SK-N-SH (cell line): ENCODE results near the gene FGF22. TPM values are rescaled to one million over a fixed set of nuclear protein-coding genes. Genes with fewer than 3 reads are reported as not detected.

Experiments used
- CTCF ChIA-PET: fragments of 300-600, 350-600 bp; formaldehyde crosslinking; extraction: SDS; loops from one replicate; lab custom pipeline; 2021; lab: Yijun Ruan, JAX
- POLR2A ChIA-PET: fragments of 350-600 bp; sonication (Branson Sonifier 250); formaldehyde crosslinking; extraction: SDS; loops from one replicate; lab custom pipeline; 2020; ENCODE audit warnings: antibody characterized with exemption, inconsistent platforms; lab: Yijun Ruan, JAX
- DNase-seq: peaks from one replicate; pipeline ENCODE4 v3.0.0; 2012
- H2AFZ ChIP-seq: fragments of 200-600 bp; sonication (generic); 2 replicates; pipeline ENCODE4 v1.8.1; 2016; ENCODE audit warnings: antibody characterized with exemption, mild to moderate bottlenecking, low read depth
- H3F3A ChIP-seq: fragments of 200-600 bp; sonication (generic); replicated peaks from 2 replicates; pipeline ENCODE3; 2016; ENCODE audit warnings: antibody characterized with exemption, mild to moderate bottlenecking; ENCODE audit not compliant: insufficient read depth
- H3K27ac ChIP-seq, 2 experiments: fragments of 200-500 bp in 1 of 2; fragments of 200-600 bp in 1 of 2; sonication (Bioruptor generic) in 1 of 2; sonication (generic), shearing (Covaris generic) in 1 of 2; 2 replicates each; pipeline versions ENCODE4 v1.5.1 to v1.6.1; 2014 to 2016; ENCODE audit warnings: low read depth in 2 of 2, inconsistent platforms in 1 of 2, low read length in 1 of 2, mild to moderate bottlenecking in 1 of 2, mixed read lengths in 1 of 2
- H3K27me3 ChIP-seq: fragments of 200-600 bp; sonication (generic), shearing (Covaris generic); 2 replicates; pipeline ENCODE4 v1.6.1; 2016; ENCODE audit warnings: mixed run types; ENCODE audit not compliant: insufficient read depth
- H3K36me3 ChIP-seq, 2 experiments: fragments of 200-500 bp in 1 of 2; fragments of 200-600 bp in 1 of 2; sonication (Bioruptor generic) in 1 of 2; sonication (generic) in 1 of 2; replicated peaks in 1 of 2; 2 replicates each; pipeline versions ENCODE3 to v1.5.1; 2014 to 2016; ENCODE audit warnings: low read length in 1 of 2, mild to moderate bottlenecking in 1 of 2; ENCODE audit not compliant: insufficient read depth in 2 of 2, control insufficient read depth in 1 of 2
- H3K4me1 ChIP-seq, 2 experiments: fragments of 200-500 bp in 1 of 2; fragments of 200-600 bp in 1 of 2; sonication (Bioruptor generic) in 1 of 2; sonication (generic), shearing (Covaris generic) in 1 of 2; 2 replicates each; pipeline versions ENCODE4 v1.5.1 to v1.6.1; 2014 to 2016; ENCODE audit warnings: low read depth in 1 of 2, low read length in 1 of 2, mixed run types in 1 of 2; ENCODE audit not compliant: insufficient read depth in 2 of 2, control insufficient read depth in 1 of 2
- H3K4me2 ChIP-seq: fragments of 200-600 bp; sonication (generic), shearing (Covaris generic); 2 replicates; pipeline ENCODE4 v1.6.1; 2017; ENCODE audit warnings: mixed run types
- H3K4me3 ChIP-seq, 2 experiments: fragments of 200-500 bp in 1 of 2; fragments of 200-600 bp in 1 of 2; sonication (Bioruptor generic) in 1 of 2; sonication (generic), shearing (Covaris generic) in 1 of 2; 2 replicates each; pipeline versions ENCODE4 v1.5.1 to v1.8.1; 2014 to 2016; ENCODE audit warnings: low read depth in 2 of 2, inconsistent platforms in 1 of 2, low read length in 1 of 2, mild to moderate bottlenecking in 1 of 2, mixed read lengths in 1 of 2, moderate library complexity in 1 of 2
- H3K79me2 ChIP-seq: fragments of 200-600 bp; sonication (generic); 2 replicates; pipeline ENCODE4 v1.8.1; 2017; ENCODE audit warnings: mild to moderate bottlenecking; ENCODE audit not compliant: insufficient read depth
- H3K9ac ChIP-seq: fragments of 200-600 bp; sonication (generic); 2 replicates; pipeline ENCODE4 v1.6.1; 2017; ENCODE audit warnings: mixed run types
- H3K9me2 ChIP-seq: fragments of 200-600 bp; sonication (generic); 2 replicates; pipeline ENCODE4 v1.6.1; 2017; ENCODE audit warnings: mixed run types
- H3K9me3 ChIP-seq: fragments of 200-600 bp; sonication (generic); 2 replicates; pipeline ENCODE4 v1.6.1; 2017; ENCODE audit warnings: mixed run types, mild to moderate bottlenecking, moderate library complexity
- H4K20me1 ChIP-seq: fragments of 200-600 bp; sonication (generic); 2 replicates; pipeline ENCODE4 v1.6.1; 2017; ENCODE audit warnings: mild to moderate bottlenecking, mixed run types; ENCODE audit not compliant: insufficient read depth
- CHD2 ChIP-seq: fragments of 150-350 bp; IDR thresholded peaks from 2 replicates; pipeline ENCODE4 v1.6.1; 2018; ENCODE audit warnings: low read length; ENCODE audit not compliant: partially characterized antibody
- CTCF ChIP-seq: fragments of 200-600 bp; sonication (generic); IDR thresholded peaks from 2 replicates; pipeline ENCODE4 v1.6.1; 2017; ENCODE audit warnings: antibody characterized with exemption, mild to moderate bottlenecking, moderate library complexity
- EZH2phosphoT487 ChIP-seq: fragments of 200-600 bp; sonication (generic); IDR thresholded peaks from 2 replicates; pipeline ENCODE4 v1.6.1; 2017; ENCODE audit warnings: low read depth, mixed run types, mild to moderate bottlenecking, antibody characterized with exemption, moderate library complexity, borderline replicate concordance
- FOSL2 ChIP-seq: IDR thresholded peaks from 2 replicates; pipeline ENCODE4 v1.4.0; 2012; ENCODE audit warnings: low read depth, mild to moderate bottlenecking, moderate library complexity, borderline replicate concordance
- FOXJ3 ChIP-seq: sonication (generic); formaldehyde crosslinking; IDR thresholded peaks from 2 replicates; pipeline ENCODE4 v1.5.1; 2020; ENCODE audit warnings: mild to moderate bottlenecking, missing genetic modification reagents
- FOXM1 ChIP-seq: IDR thresholded peaks from 2 replicates; pipeline ENCODE4 v1.4.0; 2012; ENCODE audit warnings: low read depth, mild to moderate bottlenecking
- GATA2 ChIP-seq: sonication (generic); formaldehyde crosslinking; IDR thresholded peaks from 2 replicates; pipeline ENCODE4 v1.5.0; 2020; ENCODE audit warnings: mild to moderate bottlenecking, missing genetic modification reagents
- MAX ChIP-seq: IDR thresholded peaks from 2 replicates; pipeline ENCODE4 v1.4.0; 2012; ENCODE audit warnings: low read depth
- MEF2A ChIP-seq: IDR thresholded peaks from 2 replicates; pipeline ENCODE4 v1.4.0; 2012; ENCODE audit warnings: low read depth, borderline replicate concordance
- NFIC ChIP-seq: IDR thresholded peaks from 2 replicates; pipeline ENCODE4 v1.4.0; 2012; ENCODE audit warnings: borderline replicate concordance
- NRF1 ChIP-seq: IDR thresholded peaks from 2 replicates; pipeline ENCODE4 v1.6.1; 2012; ENCODE audit warnings: low read depth, mild to moderate bottlenecking, low read length
- PBX3 ChIP-seq: IDR thresholded peaks from 2 replicates; pipeline ENCODE4; 2012
- REST ChIP-seq: IDR thresholded peaks from 2 replicates; pipeline ENCODE4 v1.6.1; 2012; ENCODE audit warnings: mild to moderate bottlenecking, low read depth, low read length, moderate library complexity
- RFX5 ChIP-seq: IDR thresholded peaks from 2 replicates; pipeline ENCODE4 v1.6.1; 2012; ENCODE audit warnings: mild to moderate bottlenecking, improper control_type of control experiment, low read length
- RXRA ChIP-seq: IDR thresholded peaks from 2 replicates; pipeline ENCODE4 v1.4.0; 2012; ENCODE audit warnings: low read depth, mild to moderate bottlenecking, borderline replicate concordance
- SMC3 ChIP-seq: IDR thresholded peaks from 2 replicates; pipeline ENCODE4 v1.6.1; 2012; ENCODE audit warnings: low read depth, low read length, improper control_type of control experiment
- TCF12 ChIP-seq: IDR thresholded peaks from 2 replicates; pipeline ENCODE4 v1.4.0; 2012
- TEAD4 ChIP-seq: IDR thresholded peaks from 2 replicates; pipeline ENCODE4 v1.4.0; 2012; ENCODE audit warnings: mild to moderate bottlenecking, borderline replicate concordance; ENCODE audit not compliant: insufficient read depth
- USF2 ChIP-seq: fragments of 150-350 bp; IDR thresholded peaks from 2 replicates; pipeline ENCODE4 v1.6.1; 2017; ENCODE audit warnings: antibody characterized with exemption, low read length, low read depth, borderline replicate concordance
- WGBS: methylation state at CpG from one replicate; pipeline ENCODE4 v1.1.6; 2017; ENCODE audit warnings: low lambda C conversion rate; 5-methylcytosine and 5-hydroxymethylcytosine counted together
- polyA plus RNA-seq, 3 experiments: library from polyadenylated mRNA; depleted of rRNA; stranded (reverse); fragments of >200 nt; gene quantifications; 2 replicates each; pipeline ENCODE4 v1.2.3, GENCODE V29; 2012

FGF22 gene
- polyA plus RNA-seq, 1 of the 3 experiments (the other 2 are of a cell fraction) = 0.62 TPM

- Histone ChIP-seq H4K20me1 (no peaks in the 10 kb centered on the region), H3K9me2 (no peaks in the 10 kb centered on the region), H3K79me2 (no peaks in the 10 kb centered on the region), H3K36me3 (no peaks in the 10 kb centered on the region), H3K4me2 (no peak overlapping the region), H3K4me3 (no peak overlapping the region), H3K27ac (no peak overlapping the region), H3K9ac (no peak overlapping the region), H3K27me3 (no peaks in the 10 kb centered on the region), H3F3A (no peaks in the 10 kb centered on the region), H3K9me3 (no peaks in the 10 kb centered on the region), H3K4me1 (no peaks in the 10 kb centered on the region), H2AFZ (no peak overlapping the region)
- WGBS = 89% methylated on average over 17 of the region's 17 CpGs
- ChIA-PET POLR2A (no interaction called here), CTCF (no interaction called here)
- TF ChIP-seq TEAD4 (no peak), NRF1 (no peak), REST (no peak), PBX3 (no peak), MEF2A (no peak), TCF12 (no peak), CTCF (no peak), FOXJ3 (CRISPR knock-in tag) (no peak), USF2 (no peak)
- no peak for DNase-seq
These were observed 49.3 kb downstream of the FGF22 start for GRCh38 chr19:688992-689391.

- 82% methylated on average over 17 of the region's 18 CpGs for WGBS
- Histone ChIP-seq H3K9me3 (no peaks in the 10 kb centered on the region), H4K20me1 (no peaks in the 10 kb centered on the region), H3K4me3 (no peak overlapping the region), H3F3A (no peaks in the 10 kb centered on the region), H3K27ac (no peak overlapping the region), H3K4me2 (no peak overlapping the region), H3K4me1 (no peaks in the 10 kb centered on the region), H2AFZ (no peak overlapping the region), H3K27me3 (no peaks in the 10 kb centered on the region), H3K9ac (no peak overlapping the region), H3K9me2 (no peaks in the 10 kb centered on the region), H3K36me3 (no peaks in the 10 kb centered on the region), H3K79me2 (no peaks in the 10 kb centered on the region)
- ChIA-PET CTCF (no interaction called here), POLR2A (no interaction called here)
- DNase-seq = no peak
- no peak for TF ChIP-seq PBX3
- no peak for TF ChIP-seq NFIC
- no peak for TF ChIP-seq FOXJ3 (CRISPR knock-in tag)
- no peak for TF ChIP-seq MAX
- TF ChIP-seq SMC3 = no peak
- TF ChIP-seq RXRA = no peak
- no peak for TF ChIP-seq RFX5
- TF ChIP-seq EZH2phosphoT487 = no peak
- no peak for TF ChIP-seq TCF12
- TF ChIP-seq CHD2 = no peak
- TF ChIP-seq FOXM1 = no peak
- no peak for TF ChIP-seq FOSL2
- no peak for TF ChIP-seq GATA2 (CRISPR knock-in tag)
These were observed 50.5 kb downstream of the FGF22 start for GRCh38 chr19:690203-690602.
